ENCODE data around the gene WDFY4.

Gene WDFY4

GRCh38 chr10:48700071-48700470 lies 15.4 kb downstream of the WDFY4 start:
- no peaks in the 10 kb centered on the region for H3K9me3 Mint-ChIP-seq
- intact Hi-C loops (cut with micrococcal nuclease) = loop anchor here (10.0 kb wide), 1 partner anchor 335 kb away; no protein-coding TSS in a partner anchor
- H3K27me3 Mint-ChIP-seq = no peaks in the 10 kb centered on the region
- peak overlapping the region; percentile 52 for H3K27ac Mint-ChIP-seq
- H3K36me3 Mint-ChIP-seq (ENCODE audit: low read depth) = peaks cover 96% of the 10 kb centered on the region
- H3K4me1 Mint-ChIP-seq (ENCODE audit: low read depth) = peaks cover 99% of the 10 kb centered on the region
- no peak overlapping the region for H3K4me3 Mint-ChIP-seq

- Mint-ChIP-seq H3K4me1 (ENCODE audit: low read depth) (peaks cover 99% of the 10 kb centered on the region), H3K9me3 (no peaks in the 10 kb centered on the region), H3K27me3 (no peaks in the 10 kb centered on the region), H3K27ac (peak overlapping the region; percentile 52), H3K36me3 (ENCODE audit: low read depth) (peaks cover 96% of the 10 kb centered on the region), H3K4me3 (no peak overlapping the region)
- intact Hi-C loops (cut with micrococcal nuclease) = loop anchor here (10.0 kb wide), 1 partner anchor 336 kb away; no protein-coding TSS in a partner anchor
Measured at GRCh38 chr10:48700493-48700892, 15.8 kb downstream of the WDFY4 start.

GRCh38 chr10:48701139-48701901 lies 16.6 kb downstream of the WDFY4 start:
- Mint-ChIP-seq H3K4me1 (ENCODE audit: low read depth) (peaks cover 99% of the 10 kb centered on the region), H3K9me3 (no peaks in the 10 kb centered on the region), H3K27me3 (no peaks in the 10 kb centered on the region), H3K27ac (peak overlapping the region; percentile 64), H3K4me3 (no peak overlapping the region), H3K36me3 (ENCODE audit: low read depth) (peaks cover 96% of the 10 kb centered on the region)
- intact Hi-C loops (cut with micrococcal nuclease) = loop anchor here (10.0 kb wide), 1 partner anchor 337 kb away; no protein-coding TSS in a partner anchor

GRCh38 chr10:48701941-48702340 lies 17.3 kb downstream of the WDFY4 start:
- H3K27ac Mint-ChIP-seq = peak overlapping the region; percentile 64
- H3K9me3 Mint-ChIP-seq = no peaks in the 10 kb centered on the region
- no peak overlapping the region for H3K4me3 Mint-ChIP-seq
- peaks cover 96% of the 10 kb centered on the region for H3K36me3 Mint-ChIP-seq (ENCODE audit: low read depth)
- intact Hi-C loops (cut with micrococcal nuclease) = loop anchor here (10.0 kb wide), 1 partner anchor 337 kb away; no protein-coding TSS in a partner anchor
- H3K4me1 Mint-ChIP-seq (ENCODE audit: low read depth) = peaks cover 99% of the 10 kb centered on the region
- no peaks in the 10 kb centered on the region for H3K27me3 Mint-ChIP-seq

- Mint-ChIP-seq H3K36me3 (ENCODE audit: low read depth) (peaks cover 93% of the 10 kb centered on the region), H3K4me1 (ENCODE audit: low read depth) (peaks cover 99% of the 10 kb centered on the region), H3K27ac (peak overlapping the region; percentile 78), H3K4me3 (peak overlapping the region; percentile 41), H3K9me3 (no peaks in the 10 kb centered on the region), H3K27me3 (no peaks in the 10 kb centered on the region)
- intact Hi-C loops (cut with micrococcal nuclease) = loop anchor here (10.0 kb wide), 1 partner anchor 339 kb away; no protein-coding TSS in a partner anchor
Measured at GRCh38 chr10:48703531-48704122, 19.0 kb downstream of the WDFY4 start.

GRCh38 chr10:48704156-48704555 lies 19.5 kb downstream of the WDFY4 start:
- H3K4me1 Mint-ChIP-seq (ENCODE audit: low read depth) = peaks cover 98% of the 10 kb centered on the region
- intact Hi-C loops (cut with micrococcal nuclease) = loop anchor here (10.0 kb wide), 1 partner anchor 339 kb away; no protein-coding TSS in a partner anchor
- peak overlapping the region; percentile 41 for H3K4me3 Mint-ChIP-seq
- peaks cover 87% of the 10 kb centered on the region for H3K36me3 Mint-ChIP-seq (ENCODE audit: low read depth)
- no peaks in the 10 kb centered on the region for H3K9me3 Mint-ChIP-seq
- H3K27me3 Mint-ChIP-seq = no peaks in the 10 kb centered on the region
- peak overlapping the region; percentile 78 for H3K27ac Mint-ChIP-seq

GRCh38 chr10:48705401-48705938 lies 20.8 kb downstream of the WDFY4 start:
- H3K27ac Mint-ChIP-seq = peak overlapping the region; percentile 78
- H3K4me3 Mint-ChIP-seq = peak overlapping the region; percentile 27
- no peaks in the 10 kb centered on the region for H3K27me3 Mint-ChIP-seq
- peaks cover 94% of the 10 kb centered on the region for H3K4me1 Mint-ChIP-seq (ENCODE audit: low read depth)
- intact Hi-C loops (cut with micrococcal nuclease) = loop anchor here (10.0 kb wide), 1 partner anchor 341 kb away; no protein-coding TSS in a partner anchor
- no peaks in the 10 kb centered on the region for H3K9me3 Mint-ChIP-seq
- H3K36me3 Mint-ChIP-seq (ENCODE audit: low read depth) = peaks cover 86% of the 10 kb centered on the region

GRCh38 chr10:48707472-48707871 lies 22.8 kb downstream of the WDFY4 start:
- no peaks in the 10 kb centered on the region for H3K9me3 Mint-ChIP-seq
- peaks cover 88% of the 10 kb centered on the region for H3K36me3 Mint-ChIP-seq (ENCODE audit: low read depth)
- H3K4me1 Mint-ChIP-seq (ENCODE audit: low read depth) = peaks cover 88% of the 10 kb centered on the region
- H3K27ac Mint-ChIP-seq = peak overlapping the region; percentile 78
- intact Hi-C loops (cut with micrococcal nuclease) = loop anchor here (10.0 kb wide), 1 partner anchor 343 kb away; no protein-coding TSS in a partner anchor
- H3K27me3 Mint-ChIP-seq = no peaks in the 10 kb centered on the region
- no peak overlapping the region for H3K4me3 Mint-ChIP-seq

GRCh38 chr10:48708144-48708543 lies 23.5 kb downstream of the WDFY4 start:
- intact Hi-C loops (cut with micrococcal nuclease) = loop anchor here (2.0 to 10.0 kb wide), 2 partner anchors 19 to 343 kb away; no protein-coding TSS in a partner anchor
- H3K27ac Mint-ChIP-seq = peak overlapping the region; percentile 78
- no peaks in the 10 kb centered on the region for H3K9me3 Mint-ChIP-seq
- peaks cover 90% of the 10 kb centered on the region for H3K36me3 Mint-ChIP-seq (ENCODE audit: low read depth)
- no peaks in the 10 kb centered on the region for H3K27me3 Mint-ChIP-seq
- H3K4me1 Mint-ChIP-seq (ENCODE audit: low read depth) = peaks cover 88% of the 10 kb centered on the region
- H3K4me3 Mint-ChIP-seq = no peak overlapping the region

- intact Hi-C loops (cut with micrococcal nuclease) = no loop called here
- Mint-ChIP-seq H3K27me3 (no peaks in the 10 kb centered on the region), H3K9me3 (peaks cover 10% of the 10 kb centered on the region), H3K36me3 (ENCODE audit: low read depth) (peaks cover 89% of the 10 kb centered on the region), H3K4me3 (no peak overlapping the region), H3K27ac (no peak overlapping the region), H3K4me1 (ENCODE audit: low read depth) (peaks cover 79% of the 10 kb centered on the region)
Measured at GRCh38 chr10:48710647-48711275, 26.1 kb downstream of the WDFY4 start.

- peaks cover 10% of the 10 kb centered on the region for H3K9me3 Mint-ChIP-seq
- H3K4me1 Mint-ChIP-seq (ENCODE audit: low read depth) = peaks cover 74% of the 10 kb centered on the region
- H3K27me3 Mint-ChIP-seq = no peaks in the 10 kb centered on the region
- H3K36me3 Mint-ChIP-seq (ENCODE audit: low read depth) = peaks cover 89% of the 10 kb centered on the region
- H3K4me3 Mint-ChIP-seq = no peak overlapping the region
- intact Hi-C loops (cut with micrococcal nuclease) = no loop called here
- H3K27ac Mint-ChIP-seq = no peak overlapping the region
Measured at GRCh38 chr10:48711830-48712229, 27.2 kb downstream of the WDFY4 start.

- no peak overlapping the region for H3K4me3 Mint-ChIP-seq
Measured at GRCh38 chr10:48714088-48714487, 29.4 kb downstream of the WDFY4 start.

GRCh38 chr10:48716416-48716815 lies 31.7 kb downstream of the WDFY4 start:
- Mint-ChIP-seq H3K27me3 (no peaks in the 10 kb centered on the region), H3K36me3 (ENCODE audit: low read depth) (peaks cover 54% of the 10 kb centered on the region), H3K9me3 (peaks cover 10% of the 10 kb centered on the region), H3K27ac (no peak overlapping the region), H3K4me3 (no peak overlapping the region), H3K4me1 (ENCODE audit: low read depth) (peaks cover 46% of the 10 kb centered on the region)
- intact Hi-C loops (cut with micrococcal nuclease) = no loop called here

More at GRCh38 chr10:48714088-48714487, 29.4 kb downstream of the WDFY4 start:
- Mint-ChIP-seq H3K27ac (peak overlapping the region; percentile 72), H3K27me3 (no peaks in the 10 kb centered on the region), H3K36me3 (ENCODE audit: low read depth) (peaks cover 76% of the 10 kb centered on the region), H3K4me1 (ENCODE audit: low read depth) (peaks cover 57% of the 10 kb centered on the region), H3K9me3 (peaks cover 10% of the 10 kb centered on the region)
- intact Hi-C loops (cut with micrococcal nuclease) = no loop called here
